LHCN-M2 (cell line): ENCODE results near the gene RNU6-7. TPM values are rescaled to one million over a fixed set of nuclear protein-coding genes. Genes with fewer than 3 reads are reported as not detected.

Source experiments
- DNase-seq: peaks from one replicate; pipeline ENCODE4 v3.0.0-alpha.2; 2012; ENCODE audit warnings: low read depth
- total RNA-seq: library from RNA; depleted of rRNA; stranded (reverse); fragments of >200 nt; gene quantifications from 2 replicates; pipeline ENCODE4 v1.2.3, GENCODE V29; 2014

RNU6-7 gene
- total RNA-seq, 1 experiment from 2014 or later = not detected

GRCh38 chr14:32205554-32205953 is 3.7 kb downstream of the RNU6-7 start:
- no peak for DNase-seq

- no peak for DNase-seq
Measured at GRCh38 chr14:32205984-32206383, 4.1 kb downstream of the RNU6-7 start.

GRCh38 chr14:32206552-32206951 is 4.7 kb downstream of the RNU6-7 start:
- DNase-seq = no peak

- no peak for DNase-seq
Measured at GRCh38 chr14:32208490-32208889, 6.6 kb downstream of the RNU6-7 start.

GRCh38 chr14:32209471-32209870 is 7.6 kb downstream of the RNU6-7 start:
- no peak for DNase-seq

GRCh38 chr14:32211068-32211404 is 9.2 kb downstream of the RNU6-7 start:
- no peak for DNase-seq

- no peak for DNase-seq
Measured at GRCh38 chr14:32212833-32213232, 11.0 kb downstream of the RNU6-7 start.

- DNase-seq = no peak
Measured at GRCh38 chr14:32217301-32217700, 15.5 kb downstream of the RNU6-7 start.

- peak; percentile 74 for DNase-seq
Measured at GRCh38 chr14:32224737-32225377, 23.0 kb downstream of the RNU6-7 start.

- no peak for DNase-seq
Measured at GRCh38 chr14:32225378-32225920, 23.6 kb downstream of the RNU6-7 start.

GRCh38 chr14:32226056-32226455 is 24.2 kb downstream of the RNU6-7 start:
- DNase-seq = no peak

GRCh38 chr14:32230181-32230580 is 28.3 kb downstream of the RNU6-7 start:
- peak; percentile 38 for DNase-seq

GRCh38 chr14:32230695-32231280 is 28.9 kb downstream of the RNU6-7 start:
- DNase-seq = peak; percentile 45

GRCh38 chr14:32232481-32232880 is 30.6 kb downstream of the RNU6-7 start:
- DNase-seq = no peak

- no peak for DNase-seq
Measured at GRCh38 chr14:32233260-32233659, 31.4 kb downstream of the RNU6-7 start.

GRCh38 chr14:32244404-32244803 is 42.6 kb downstream of the RNU6-7 start:
- no peak for DNase-seq

GRCh38 chr14:32246751-32247150 is 44.9 kb downstream of the RNU6-7 start:
- no peak for DNase-seq

- DNase-seq = no peak
Measured at GRCh38 chr14:32249371-32249770, 47.5 kb downstream of the RNU6-7 start.

GRCh38 chr14:32249780-32250179 is 47.9 kb downstream of the RNU6-7 start:
- no peak for DNase-seq

GRCh38 chr14:32250681-32251080 is 48.8 kb downstream of the RNU6-7 start:
- no peak for DNase-seq

GRCh38 chr14:32251530-32251929 is 49.7 kb downstream of the RNU6-7 start:
- no peak for DNase-seq
